ENCODE data around the gene IL1RL2.
A peak's percentile ranks its signal among the peaks of the same experiment; 100 is the strongest.

The IL1RL2 gene

GRCh38 chr2:102186791-102187495 is at the start of gene IL1RL2:
Gene IL1RL2, plus strand, starts transcription at chr2:102187023. Its CDS starts 845 bp downstream, at chr2:102187868.
- peak; percentile 41 for DNase-seq

GRCh38 chr2:102137138-102137537 is 49.7 kb upstream of the IL1RL2 start:
- DNase-seq = no peak

GRCh38 chr2:102138331-102138730 is 48.5 kb upstream of the IL1RL2 start:
- peak; percentile 78 for DNase-seq

GRCh38 chr2:102139851-102140250 is 47.0 kb upstream of the IL1RL2 start:
- DNase-seq = no peak

GRCh38 chr2:102140377-102140776 is 46.4 kb upstream of the IL1RL2 start:
- no peak for DNase-seq

- DNase-seq = no peak
Observed at GRCh38 chr2:102141011-102141943, 45.5 kb upstream of the IL1RL2 start.

GRCh38 chr2:102141970-102142828 is 44.6 kb upstream of the IL1RL2 start, which contains the start of gene IL1R1:
Gene IL1R1, plus strand, starts transcription at chr2:102142746. Its CDS starts 14,979 bp downstream, at chr2:102157725.
- peak; percentile 88 for DNase-seq

GRCh38 chr2:102142829-102143449 is 43.9 kb upstream of the IL1RL2 start:
- peak; percentile 30 for DNase-seq

- no peak for DNase-seq
Observed at GRCh38 chr2:102143450-102143985, 43.3 kb upstream of the IL1RL2 start.

- DNase-seq = no peak
Observed at GRCh38 chr2:102144128-102144527, 42.7 kb upstream of the IL1RL2 start.

GRCh38 chr2:102145107-102145506 is 41.7 kb upstream of the IL1RL2 start:
- no peak for DNase-seq

GRCh38 chr2:102145934-102146333 is 40.9 kb upstream of the IL1RL2 start:
- no peak for DNase-seq

- DNase-seq = peak; percentile 74
Observed at GRCh38 chr2:102147935-102148334, 38.9 kb upstream of the IL1RL2 start.

- DNase-seq = no peak
Observed at GRCh38 chr2:102149243-102149642, 37.6 kb upstream of the IL1RL2 start.

- no peak for DNase-seq
Observed at GRCh38 chr2:102149644-102150455, 37.0 kb upstream of the IL1RL2 start.

- no peak for DNase-seq
Observed at GRCh38 chr2:102154364-102154763, 32.5 kb upstream of the IL1RL2 start.

GRCh38 chr2:102154946-102155702 is 31.7 kb upstream of the IL1RL2 start:
- DNase-seq = no peak

GRCh38 chr2:102155703-102156515 is 30.9 kb upstream of the IL1RL2 start:
- peak; percentile 85 for DNase-seq

- no peak for DNase-seq
Observed at GRCh38 chr2:102158011-102158755, 28.6 kb upstream of the IL1RL2 start.

All from inflammatory macrophage treated with lipopolysaccharide for 4 hours (primary cell).